Type B pancreatic cell (in vitro differentiated cells): ENCODE data around the gene PIGM. TPM values are rescaled to one million over a fixed set of nuclear protein-coding genes. Genes with fewer than 3 reads are reported as not detected.

Experiments used
- DNase-seq: peaks from one replicate; pipeline ENCODE4 v3.0.0; 2021; ENCODE audit warnings: mixed read lengths; ENCODE audit not compliant: unreplicated experiment; ENCODE audit errors: extremely low spot score
- H3K27ac Mint-ChIP-seq: 2 replicates; pipeline ENCODE4 v1.8.0; 2021; ENCODE audit warnings: mild to moderate bottlenecking, mixed read lengths
- H3K27me3 Mint-ChIP-seq: 2 replicates; pipeline ENCODE4 v1.8.0; 2021; ENCODE audit warnings: mixed read lengths
- H3K36me3 Mint-ChIP-seq: 2 replicates; pipeline ENCODE4 v1.8.0; 2021; ENCODE audit warnings: mixed read lengths
- H3K4me1 Mint-ChIP-seq: one replicate; pipeline ENCODE4 v1.8.0; 2021; ENCODE audit warnings: mixed read lengths; ENCODE audit not compliant: unreplicated experiment
- H3K4me3 Mint-ChIP-seq: 2 replicates; pipeline ENCODE4 v1.8.0; 2021; ENCODE audit warnings: mild to moderate bottlenecking, mixed read lengths
- H3K9me3 Mint-ChIP-seq: 2 replicates; pipeline ENCODE4 v1.8.0; 2021; ENCODE audit warnings: mixed read lengths
- CTCF ChIP-seq: fragments of 200-600 bp; sonication (generic); conservative IDR thresholded peaks from 2 replicates; pipeline ENCODE4 v1.5.0; 2021; ENCODE audit warnings: antibody characterized with exemption, mild to moderate bottlenecking
- total RNA-seq: library from RNA; stranded (reverse); gene quantifications from 2 replicates; pipeline ENCODE4 v1.2.1, GENCODE V29; 2021; ENCODE audit warnings: low replicate concordance

The PIGM gene
- total RNA-seq, 1 donor from 2014 or later, result 12.0 TPM

GRCh38 chr1:159991513-159991912 is 40.3 kb downstream of the PIGM start:
- TF ChIP-seq CTCF, result no peak
- no peak for DNase-seq
- no peak overlapping the region for H3K4me3 Mint-ChIP-seq
- H3K27me3 Mint-ChIP-seq, result peaks cover 2% of the 10 kb centered on the region
- no peak overlapping the region for H3K27ac Mint-ChIP-seq
- H3K36me3 Mint-ChIP-seq, result no peaks in the 10 kb centered on the region
- no peaks in the 10 kb centered on the region for H3K4me1 Mint-ChIP-seq
- H3K9me3 Mint-ChIP-seq, result no peaks in the 10 kb centered on the region

GRCh38 chr1:159990005-159990404 is 41.8 kb downstream of the PIGM start:
- H3K36me3 Mint-ChIP-seq, result no peaks in the 10 kb centered on the region
- DNase-seq, result no peak
- no peak overlapping the region for H3K4me3 Mint-ChIP-seq
- H3K27ac Mint-ChIP-seq, result no peak overlapping the region
- TF ChIP-seq CTCF, result no peak
- no peaks in the 10 kb centered on the region for H3K4me1 Mint-ChIP-seq
- no peaks in the 10 kb centered on the region for H3K9me3 Mint-ChIP-seq
- no peaks in the 10 kb centered on the region for H3K27me3 Mint-ChIP-seq

DNA sequence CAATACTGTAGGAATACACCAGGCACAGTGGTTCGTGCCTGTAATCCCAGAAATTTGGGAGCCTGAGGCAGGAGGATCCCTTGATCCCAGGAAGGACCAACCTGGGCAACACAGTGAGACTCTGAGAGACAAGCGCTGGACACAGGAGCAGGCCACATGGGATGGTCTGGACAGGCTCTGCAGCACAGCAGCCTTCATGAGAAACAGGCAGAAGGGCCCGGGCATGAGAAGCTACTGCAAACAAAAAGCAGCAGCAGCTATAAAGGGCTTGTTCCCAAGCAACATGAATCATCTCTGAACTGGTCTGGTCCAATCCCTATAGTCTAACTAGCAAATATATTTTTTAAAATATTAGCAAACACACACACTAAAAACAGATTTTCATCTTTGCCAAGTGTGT is 42.2 kb downstream of the PIGM start:
- Mint-ChIP-seq H3K4me1 (no peaks in the 10 kb centered on the region), H3K36me3 (no peaks in the 10 kb centered on the region), H3K9me3 (no peaks in the 10 kb centered on the region), H3K4me3 (no peak overlapping the region), H3K27ac (no peak overlapping the region), H3K27me3 (no peaks in the 10 kb centered on the region)
- DNase-seq, result no peak
- TF ChIP-seq CTCF, result no peak

GRCh38 chr1:159988006-159988405 is 43.8 kb downstream of the PIGM start:
- no peak for TF ChIP-seq CTCF
- Mint-ChIP-seq H3K27ac (no peak overlapping the region), H3K36me3 (no peaks in the 10 kb centered on the region), H3K27me3 (peaks cover 2% of the 10 kb centered on the region), H3K9me3 (no peaks in the 10 kb centered on the region), H3K4me3 (no peak overlapping the region), H3K4me1 (no peaks in the 10 kb centered on the region)
- no peak for DNase-seq

GRCh38 chr1:159987186-159987585 is 44.6 kb downstream of the PIGM start:
- H3K4me3 Mint-ChIP-seq, result no peak overlapping the region
- H3K27me3 Mint-ChIP-seq, result peaks cover 6% of the 10 kb centered on the region
- TF ChIP-seq CTCF, result no peak
- no peaks in the 10 kb centered on the region for H3K36me3 Mint-ChIP-seq
- H3K4me1 Mint-ChIP-seq, result no peaks in the 10 kb centered on the region
- DNase-seq, result no peak
- no peak overlapping the region for H3K27ac Mint-ChIP-seq
- H3K9me3 Mint-ChIP-seq, result no peaks in the 10 kb centered on the region

- Mint-ChIP-seq H3K27me3 (peaks cover 10% of the 10 kb centered on the region), H3K36me3 (no peaks in the 10 kb centered on the region), H3K27ac (no peak overlapping the region), H3K4me1 (no peaks in the 10 kb centered on the region), H3K4me3 (no peak overlapping the region), H3K9me3 (no peaks in the 10 kb centered on the region)
- TF ChIP-seq CTCF, result no peak
- no peak for DNase-seq
Measured at GRCh38 chr1:159986531-159986930, 45.3 kb downstream of the PIGM start.
